Measurements from ENCODE around the gene G6PC1. TPM values are rescaled to one million over a fixed set of nuclear protein-coding genes. Genes with fewer than 3 reads are reported as not detected.

G6PC1 gene
- total and polyA plus RNA-seq, 2 donors (not counting 1 experiment from before 2014, with no cell fraction given): not detected

- Mint-ChIP-seq H3K9me3 (ENCODE audit: insufficient read depth) (no peaks in the 10 kb centered on the region), H3K4me3 (no peak overlapping the region), H3K27ac (no peak overlapping the region), H3K4me1 (no peaks in the 10 kb centered on the region), H3K27me3 (peaks cover 29% of the 10 kb centered on the region)
- H3K27me3 ChIP-seq (replicated peaks in 1 of 4; ENCODE audit: control extremely low read depth in 1 of 4, control insufficient read depth in 3 of 4, insufficient read depth in 4 of 4, low read length in 3 of 4): peaks cover 0 to 11% (median 0%) of the 10 kb centered on the region in 4 experiments
- no peaks in the 10 kb centered on the region for H4K20me1 ChIP-seq (ENCODE audit: control insufficient read depth, insufficient read depth, low read length, poor library complexity, severe bottlenecking)
- H3K9ac ChIP-seq (ENCODE audit: low read length): no peak overlapping the region
- TF ChIP-seq EZH2 (IDR thresholded peaks at IDR 0.05; ENCODE audit: borderline replicate concordance, insufficient read depth, low read depth, low read length, poor library complexity, severe bottlenecking) (no peak), CTCF (IDR thresholded peaks at IDR 0.05) (no peak)
- no peaks in the 10 kb centered on the region for H3K4me1 ChIP-seq (ENCODE audit: control insufficient read depth in 2 of 2, insufficient read depth in 2 of 2, low read length in 2 of 2)
- H3K4me2 ChIP-seq (replicated peaks; ENCODE audit: low read depth, low read length, poor library complexity, severe bottlenecking): no peak overlapping the region
- H3K79me2 ChIP-seq (ENCODE audit: control insufficient read depth, insufficient read depth, low read length): no peaks in the 10 kb centered on the region
- intact Hi-C loops (cut with micrococcal nuclease): no loop called here
- CTCF ChIA-PET: no interaction called here
- no peaks in the 10 kb centered on the region for H3K36me3 ChIP-seq (replicated peaks in 1 of 2; ENCODE audit: control extremely low read depth in 1 of 2, control insufficient read depth in 1 of 2, extremely low read depth in 1 of 2, insufficient read depth in 2 of 2, low read length in 1 of 2)
- no peak overlapping the region for H3K27ac ChIP-seq (ENCODE audit: low read length in 2 of 2)
- POLR2A ChIA-PET: no interaction called here
- no peak overlapping the region for H3K4me3 ChIP-seq (ENCODE audit: control extremely low read depth in 1 of 5, extremely low read depth in 1 of 5, insufficient read depth in 1 of 5, low read depth in 2 of 5, low read length in 4 of 5)
- DNase-seq (no peak), ATAC-seq (ENCODE audit: low read depth) (no peak)
- 97% methylated on average over 12 of the region's 12 CpGs for WGBS (ENCODE audit: insufficient coverage)
- peaks cover 0 to 5% (median 4%) of the 10 kb centered on the region in 3 donors for H3K9me3 ChIP-seq (ENCODE audit: control extremely low read depth in 1 of 3, control insufficient read depth in 2 of 3, insufficient read depth in 1 of 3, low read length in 2 of 3)
- H2AFZ ChIP-seq (ENCODE audit: insufficient read depth, low read depth, low read length, poor library complexity, severe bottlenecking): no peak overlapping the region
Measured at GRCh38 chr17:42868338-42868737, 32.3 kb upstream of the G6PC1 start.

DNA sequence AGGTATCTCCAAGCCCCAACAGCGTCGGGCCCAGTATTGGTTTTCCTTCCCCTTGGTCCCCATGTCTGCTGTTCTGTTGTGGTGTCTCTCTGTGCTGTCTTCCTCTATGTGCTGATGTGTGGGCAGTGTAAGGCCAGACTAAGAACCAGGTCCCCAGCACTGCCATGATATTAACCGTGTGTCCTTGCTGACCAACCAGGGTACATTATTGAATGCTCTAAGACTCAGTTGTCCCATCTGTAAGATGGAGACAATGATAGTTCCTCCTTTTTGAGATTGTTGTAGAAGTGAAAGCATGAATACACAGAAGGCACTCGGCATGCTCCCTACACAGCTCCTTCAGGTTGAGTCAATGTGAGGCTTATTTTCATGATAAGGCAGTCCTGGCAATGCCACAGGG, 29.0 kb upstream of the G6PC1 start:
- no peak overlapping the region for H3K27ac ChIP-seq (ENCODE audit: low read length in 2 of 2)
- no peak overlapping the region for H3K4me3 Mint-ChIP-seq
- H3K4me3 ChIP-seq (ENCODE audit: control extremely low read depth in 1 of 5, extremely low read depth in 1 of 5, insufficient read depth in 1 of 5, low read depth in 2 of 5, low read length in 4 of 5): no peak overlapping the region
- intact Hi-C loops (cut with micrococcal nuclease): no loop called here
- H3K79me2 ChIP-seq (ENCODE audit: control insufficient read depth, insufficient read depth, low read length): no peaks in the 10 kb centered on the region
- H3K9me3 ChIP-seq (ENCODE audit: control extremely low read depth in 1 of 3, control insufficient read depth in 2 of 3, insufficient read depth in 1 of 3, low read length in 2 of 3): peaks cover 0 to 5% (median 4%) of the 10 kb centered on the region in 3 donors
- peaks cover 0 to 11% (median 0%) of the 10 kb centered on the region in 4 experiments for H3K27me3 ChIP-seq (replicated peaks in 1 of 4; ENCODE audit: control extremely low read depth in 1 of 4, control insufficient read depth in 3 of 4, insufficient read depth in 4 of 4, low read length in 3 of 4)
- no peak for TF ChIP-seq EZH2 (IDR thresholded peaks at IDR 0.05; ENCODE audit: borderline replicate concordance, insufficient read depth, low read depth, low read length, poor library complexity, severe bottlenecking)
- TF ChIP-seq CTCF (IDR thresholded peaks at IDR 0.05): no peak
- H3K4me2 ChIP-seq (replicated peaks; ENCODE audit: low read depth, low read length, poor library complexity, severe bottlenecking): no peak overlapping the region
- no peaks in the 10 kb centered on the region for H3K4me1 ChIP-seq (ENCODE audit: control insufficient read depth in 2 of 2, insufficient read depth in 2 of 2, low read length in 2 of 2)
- POLR2A ChIA-PET: no interaction called here
- H3K9ac ChIP-seq (ENCODE audit: low read length): no peak overlapping the region
- H3K9me3 Mint-ChIP-seq (ENCODE audit: insufficient read depth): no peaks in the 10 kb centered on the region
- H3K27ac Mint-ChIP-seq: no peak overlapping the region
- CTCF ChIA-PET: no interaction called here
- no peak for ATAC-seq (ENCODE audit: low read depth)
- WGBS (ENCODE audit: insufficient coverage): no CpG with 5 or more reads among the region's 4 CpGs
- peaks cover 25% of the 10 kb centered on the region for H3K27me3 Mint-ChIP-seq
- H3K4me1 Mint-ChIP-seq: no peaks in the 10 kb centered on the region
- no peak for DNase-seq
- H3K36me3 ChIP-seq (replicated peaks in 1 of 2; ENCODE audit: control extremely low read depth in 1 of 2, control insufficient read depth in 1 of 2, extremely low read depth in 1 of 2, insufficient read depth in 2 of 2, low read length in 1 of 2): no peaks in the 10 kb centered on the region
- H4K20me1 ChIP-seq (ENCODE audit: control insufficient read depth, insufficient read depth, low read length, poor library complexity, severe bottlenecking): no peaks in the 10 kb centered on the region
- no peak overlapping the region for H2AFZ ChIP-seq (ENCODE audit: insufficient read depth, low read depth, low read length, poor library complexity, severe bottlenecking)
